A549 (cell line): ENCODE results near the gene IQCF6. TPM values are rescaled to one million over a fixed set of nuclear protein-coding genes. Genes with fewer than 3 reads are reported as not detected.

Experiments used
- ATAC-seq, 2 experiments: fragments of 200-7000 bp in 1 of 2; fragments of >200 bp in 1 of 2; cut with Nextera tagmentation in 1 of 2; cut with Tn5 transposase in 1 of 2; 3 replicates each; pipeline versions ENCODE4 v1.8.0 to v1.9.1; 2018 to 2020; ENCODE audit warnings: mild to moderate bottlenecking in 1 of 2, moderate library complexity in 1 of 2
- CTCF ChIA-PET: fragments of 300-600 bp; sonication (Branson Sonifier 250); formaldehyde crosslinking; extraction: SDS; loops from one replicate; lab custom pipeline; 2021; ENCODE audit warnings: antibody characterized with exemption, inconsistent platforms; lab: Yijun Ruan, JAX
- POLR2A ChIA-PET: fragments of 350-600 bp; formaldehyde crosslinking; extraction: SDS; loops from one replicate; lab custom pipeline; 2021; ENCODE audit warnings: antibody characterized with exemption, inconsistent platforms; lab: Yijun Ruan, JAX
- DNase-seq, 2 experiments: peaks; one replicate each; pipeline versions ENCODE4 v3.0.0 to v3.0.0-alpha.2; 2011 to 2016; ENCODE audit warnings: low read depth in 1 of 2, low spot score in 1 of 2
- FAIRE-seq: peaks from 2 replicates; lab custom pipeline; 2011; peaks lifted over from hg19 to GRCh38; lab: Jason Lieb, UNC
- H3K27ac ChIP-seq, 2 experiments: fragments of >200 bp; sonication (Bioruptor Twin); formaldehyde crosslinking; 3 replicates each; pipeline ENCODE4 v1.5.1; 2016 to 2017
- H3K4me1 ChIP-seq: fragments of >200 bp; sonication (Bioruptor Twin); formaldehyde crosslinking; 3 replicates; pipeline ENCODE4 v1.6.1; 2016
- H3K4me2 ChIP-seq: fragments of >200 bp; sonication (Bioruptor Twin); formaldehyde crosslinking; 3 replicates; pipeline ENCODE4 v1.6.1; 2016
- H3K4me3 ChIP-seq: fragments of >200 bp; sonication (Bioruptor Twin); formaldehyde crosslinking; 3 replicates; pipeline ENCODE4 v1.5.1; 2016
- H3K9me3 ChIP-seq: fragments of >200 bp; sonication (Bioruptor Twin); formaldehyde crosslinking; 3 replicates; pipeline ENCODE4 v1.6.1; 2016
- BHLHE40 ChIP-seq: IDR thresholded peaks from 2 replicates; pipeline ENCODE4 v1.6.1; 2012; ENCODE audit warnings: low read depth, low read length, inconsistent platforms
- CBX8 ChIP-seq: fragments of 200-600 bp; sonication (generic); IDR thresholded peaks from 2 replicates; pipeline ENCODE4 v1.6.1; 2016
- CHD2 ChIP-seq: fragments of 150-350 bp; IDR thresholded peaks from 2 replicates; pipeline ENCODE4 v1.6.1; 2014; ENCODE audit warnings: low read length; ENCODE audit not compliant: partially characterized antibody
- EHMT2 ChIP-seq: fragments of 200-600 bp; sonication (generic); IDR thresholded peaks from 2 replicates; pipeline ENCODE4 v1.6.1; 2016; ENCODE audit warnings: antibody characterized with exemption, low read depth, mild to moderate bottlenecking, moderate library complexity
- HDAC2 ChIP-seq: fragments of 200-600 bp; sonication (generic); IDR thresholded peaks from 2 replicates; pipeline ENCODE4 v1.6.1; 2016
- HEYL ChIP-seq: fragments of 250-450 bp; sonication (Bioruptor Pico); IDR thresholded peaks from 2 replicates; pipeline ENCODE4 v1.8.0; 2021; ENCODE audit warnings: mild to moderate bottlenecking, moderate library complexity
- HOXA7 ChIP-seq: fragments of 250-450 bp; sonication (Bioruptor Pico); IDR thresholded peaks from 2 replicates; pipeline ENCODE4 v1.5.0; 2020; ENCODE audit warnings: mild to moderate bottlenecking, moderate library complexity
- HOXB5 ChIP-seq: fragments of 250-450 bp; sonication (Bioruptor Pico); IDR thresholded peaks from 2 replicates; pipeline ENCODE4 v1.5.0; 2020; ENCODE audit warnings: mild to moderate bottlenecking, moderate library complexity
- KDM1A ChIP-seq: fragments of 200-600 bp; sonication (generic); IDR thresholded peaks from 2 replicates; pipeline ENCODE4 v1.6.1; 2016; ENCODE audit warnings: low read depth, mild to moderate bottlenecking
- KDM5A ChIP-seq: fragments of 200-600 bp; sonication (generic); IDR thresholded peaks from 2 replicates; pipeline ENCODE4 v1.6.1; 2016; ENCODE audit warnings: antibody characterized with exemption, mild to moderate bottlenecking
- MYC ChIP-seq: IDR thresholded peaks from 2 replicates; pipeline ENCODE4 v1.6.1; 2012; ENCODE audit warnings: mild to moderate bottlenecking, inconsistent platforms, low read length, improper control_type of control experiment, borderline replicate concordance
- NFE2L2 ChIP-seq: fragments of 150-350 bp; conservative IDR thresholded peaks from 2 replicates; pipeline ENCODE4 v1.6.1; 2014; ENCODE audit warnings: low read length
- PHF8 ChIP-seq: fragments of 200-600 bp; sonication (generic); IDR thresholded peaks from 2 replicates; pipeline ENCODE4 v1.6.1; 2016; ENCODE audit warnings: low read depth, mild to moderate bottlenecking, antibody characterized with exemption, moderate library complexity, borderline replicate concordance
- POLR2AphosphoS2 ChIP-seq: conservative IDR thresholded peaks from 2 replicates; pipeline ENCODE4 v1.6.1; 2012; ENCODE audit warnings: low read length, improper control_type of control experiment, inconsistent platforms
- RAD21 ChIP-seq, 2 experiments: fragments of >200 bp in 1 of 2; sonication (Bioruptor Twin) in 1 of 2; formaldehyde crosslinking in 1 of 2; IDR thresholded peaks in 1 of 2; conservative IDR thresholded peaks in 1 of 2; 2 replicates in 1 of 2; 3 replicates in 1 of 2; pipeline ENCODE4 v1.6.1; 2012 to 2018; ENCODE audit warnings: inconsistent platforms in 1 of 2
- RCOR1 ChIP-seq: fragments of 150-350 bp; IDR thresholded peaks from 2 replicates; pipeline ENCODE4 v1.6.1; 2014; ENCODE audit warnings: antibody characterized with exemption, low read length, low read depth
- RNF2 ChIP-seq: fragments of 200-600 bp; sonication (generic); IDR thresholded peaks from 2 replicates; pipeline ENCODE4 v1.6.1; 2016; ENCODE audit warnings: low read depth, mild to moderate bottlenecking, antibody characterized with exemption, moderate library complexity, borderline replicate concordance
- SMC3 ChIP-seq: fragments of >200 bp; sonication (Bioruptor Twin); formaldehyde crosslinking; IDR thresholded peaks from 3 replicates; pipeline ENCODE4 v1.6.1; 2018; ENCODE audit warnings: inconsistent platforms
- SREBF2 ChIP-seq: fragments of 450-650 bp; IDR thresholded peaks from 2 replicates; pipeline ENCODE4 v1.6.1; 2014; ENCODE audit warnings: mild to moderate bottlenecking, moderate library complexity
- TFCP2L1 ChIP-seq: fragments of 250-450 bp; sonication (Bioruptor Pico); IDR thresholded peaks from 2 replicates; pipeline ENCODE4 v1.5.0; 2021; ENCODE audit warnings: mild to moderate bottlenecking
- ZC3H11A ChIP-seq: fragments of 450-650 bp; IDR thresholded peaks from 2 replicates; pipeline ENCODE4 v1.6.1; 2014; ENCODE audit warnings: antibody characterized with exemption, mild to moderate bottlenecking
- WGBS: methylation state at CpG from one replicate; pipeline ENCODE4 v1.1.6; 2017; ENCODE audit errors: missing lambda C conversion rate; 5-methylcytosine and 5-hydroxymethylcytosine counted together
- polyA plus RNA-seq, 4 experiments: library from polyadenylated mRNA; depleted of rRNA in 3 of 4; stranded (reverse); fragments of >200 nt; fragmentation: RNase III in 1 of 4; extraction: RNeasy Plus Mini Kit Qiagen cat#74134 plus additional on column Dnase treatment in 1 of 4; gene quantifications; 2 replicates in 3 of 4; 3 replicates in 1 of 4; pipeline ENCODE4 v1.2.3, GENCODE V29; 2011 to 2017
- TF ChIP-seq, protein P1 (sequence below): fragments of 150-350 bp; IDR thresholded peaks from 2 replicates; pipeline ENCODE4 v1.6.1; 2014; ENCODE audit warnings: low read depth, mild to moderate bottlenecking, low read length
- TF ChIP-seq, protein P2 (sequence below): IDR thresholded peaks from 2 replicates; pipeline ENCODE4 v1.6.1; 2012
- TF ChIP-seq, protein P3 (sequence below): fragments of >200 bp; sonication (Bioruptor Twin); formaldehyde crosslinking; IDR thresholded peaks from 3 replicates; pipeline ENCODE4 v1.6.1; 2016

Gene IQCF6
- polyA plus RNA-seq, 2 of the 4 experiments (the other 2 are of a cell fraction): not detected

DNA sequence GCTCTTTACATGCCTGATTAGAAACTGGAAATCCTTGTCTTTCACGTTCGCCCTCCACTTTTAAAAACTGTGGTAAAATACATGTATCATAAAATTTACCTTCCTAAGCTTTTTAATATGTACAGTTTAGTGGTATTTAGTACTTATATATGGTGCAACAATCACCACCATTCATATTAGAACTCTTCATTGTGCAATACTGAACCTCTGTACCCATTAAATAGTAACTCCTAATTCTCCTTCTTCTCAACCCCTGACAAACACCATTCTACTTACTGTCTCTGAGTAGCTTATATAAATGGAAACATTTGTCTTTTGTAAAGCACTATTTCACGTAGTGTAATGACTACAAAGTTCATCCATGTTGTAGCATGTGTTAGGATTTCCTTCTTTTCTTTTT is 44.0 kb downstream of the IQCF6 start:
- 25% methylated on average over 3 of the region's 3 CpGs for WGBS
- CTCF ChIA-PET: interaction anchor here (1.0 kb wide), 1 partner anchor 16 kb away, joined by 6 read pairs; no protein-coding TSS in a partner anchor

DNA sequence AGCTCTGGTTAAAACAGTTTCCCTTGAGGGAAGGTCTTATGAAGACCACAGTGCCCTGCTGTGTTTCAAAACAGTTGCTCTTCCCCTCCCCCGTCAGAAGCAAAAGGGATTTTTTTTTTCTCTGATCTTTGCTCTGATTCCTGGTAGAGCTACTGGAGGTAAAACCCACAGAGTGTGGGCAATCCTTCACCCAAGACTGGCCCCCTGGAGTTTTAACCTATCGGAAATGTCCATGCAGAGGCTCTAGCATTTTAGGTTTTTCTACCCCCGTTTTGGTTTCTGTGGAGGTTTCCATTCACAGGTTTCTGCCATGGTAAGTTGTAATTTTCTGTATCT is 44.5 kb downstream of the IQCF6 start:
- Histone ChIP-seq H3K27ac (no peak overlapping the region), H3K4me2 (no peak overlapping the region), H3K4me3 (no peak overlapping the region), H3K9me3 (no peaks in the 10 kb centered on the region), H3K4me1 (no peaks in the 10 kb centered on the region)
- WGBS: 41% methylated on average over 3 of the region's 3 CpGs
- no peak for FAIRE-seq
- ChIA-PET CTCF (interaction anchor here (0.6 to 1.0 kb wide), 2 partner anchors 15 to 17 kb away, joined by 3 to 6 read pairs; no protein-coding TSS in a partner anchor), POLR2A (no interaction called here)
- no peak for ATAC-seq
- DNase-seq: no peak
- no peak for TF ChIP-seq NFE2L2
- TF ChIP-seq, protein P1, sequence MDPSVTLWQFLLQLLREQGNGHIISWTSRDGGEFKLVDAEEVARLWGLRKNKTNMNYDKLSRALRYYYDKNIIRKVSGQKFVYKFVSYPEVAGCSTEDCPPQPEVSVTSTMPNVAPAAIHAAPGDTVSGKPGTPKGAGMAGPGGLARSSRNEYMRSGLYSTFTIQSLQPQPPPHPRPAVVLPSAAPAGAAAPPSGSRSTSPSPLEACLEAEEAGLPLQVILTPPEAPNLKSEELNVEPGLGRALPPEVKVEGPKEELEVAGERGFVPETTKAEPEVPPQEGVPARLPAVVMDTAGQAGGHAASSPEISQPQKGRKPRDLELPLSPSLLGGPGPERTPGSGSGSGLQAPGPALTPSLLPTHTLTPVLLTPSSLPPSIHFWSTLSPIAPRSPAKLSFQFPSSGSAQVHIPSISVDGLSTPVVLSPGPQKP: no peak
- no peak for TF ChIP-seq HEYL (CRISPR knock-in tag)
- no peak for TF ChIP-seq ZC3H11A
- TF ChIP-seq EHMT2: no peak

More for the DNA sequence above, 44.0 kb downstream of the IQCF6 start:
- no peak overlapping the region for H3K4me2 ChIP-seq
- H3K27ac ChIP-seq: no peak overlapping the region
- no peak overlapping the region for H3K4me3 ChIP-seq
- no peaks in the 10 kb centered on the region for H3K4me1 ChIP-seq
- ATAC-seq (no peak), FAIRE-seq (no peak), DNase-seq (no peak)
- POLR2A ChIA-PET: no interaction called here
- no peaks in the 10 kb centered on the region for H3K9me3 ChIP-seq
- TF ChIP-seq PHF8 (no peak), HOXB5 (CRISPR knock-in tag) (no peak), HOXA7 (CRISPR knock-in tag) (no peak), SMC3 (no peak), BHLHE40 (no peak)
- TF ChIP-seq, protein P2, sequence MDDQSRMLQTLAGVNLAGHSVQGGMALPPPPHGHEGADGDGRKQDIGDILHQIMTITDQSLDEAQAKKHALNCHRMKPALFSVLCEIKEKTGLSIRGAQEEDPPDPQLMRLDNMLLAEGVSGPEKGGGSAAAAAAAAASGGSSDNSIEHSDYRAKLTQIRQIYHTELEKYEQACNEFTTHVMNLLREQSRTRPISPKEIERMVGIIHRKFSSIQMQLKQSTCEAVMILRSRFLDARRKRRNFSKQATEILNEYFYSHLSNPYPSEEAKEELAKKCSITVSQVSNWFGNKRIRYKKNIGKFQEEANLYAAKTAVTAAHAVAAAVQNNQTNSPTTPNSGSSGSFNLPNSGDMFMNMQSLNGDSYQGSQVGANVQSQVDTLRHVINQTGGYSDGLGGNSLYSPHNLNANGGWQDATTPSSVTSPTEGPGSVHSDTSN: no peak

DNA sequence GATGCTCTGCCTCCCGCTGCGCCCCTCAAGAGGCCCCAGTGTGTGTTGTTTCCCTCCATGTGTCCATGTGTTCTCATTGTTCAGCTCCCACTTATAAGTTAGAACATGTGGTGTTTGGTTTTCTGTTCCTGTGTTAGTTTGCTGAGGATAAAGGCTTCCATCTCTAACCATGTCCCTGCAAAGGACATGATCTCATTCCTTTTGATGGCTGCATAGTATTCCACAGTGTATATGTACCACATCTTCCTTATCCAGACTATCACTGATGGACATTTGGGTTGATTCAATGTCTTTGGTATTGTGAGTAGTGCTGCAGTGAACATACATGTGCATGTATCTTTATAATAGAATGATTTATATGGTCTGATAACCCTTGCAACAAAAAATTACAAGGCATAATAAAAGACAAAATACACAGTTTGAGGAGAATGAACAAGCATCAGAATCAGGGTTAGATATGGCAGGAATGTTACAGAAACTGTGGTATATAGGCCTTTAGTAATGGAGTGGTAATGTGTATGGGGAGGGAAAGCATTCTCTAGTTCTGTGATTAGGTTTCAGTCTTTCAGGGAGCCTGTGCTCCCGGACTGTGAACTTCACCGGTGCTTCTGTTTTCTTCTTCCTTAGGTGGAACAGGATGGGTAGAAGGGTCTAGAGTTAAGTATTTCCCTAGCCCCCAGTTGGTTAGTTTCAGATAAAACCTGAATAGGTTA is 45.0 kb downstream of the IQCF6 start:
- H3K4me3 ChIP-seq: no peak overlapping the region
- no peak overlapping the region for H3K4me2 ChIP-seq
- ATAC-seq: no peak
- CTCF ChIA-PET: interaction anchor here (0.6 to 1.0 kb wide), 2 partner anchors 15 to 17 kb away, joined by 3 to 6 read pairs; no protein-coding TSS in a partner anchor
- TF ChIP-seq KDM5A (no peak), TFCP2L1 (no peak), HDAC2 (no peak), CHD2 (no peak), KDM1A (no peak), RCOR1 (no peak), BHLHE40 (no peak), SREBF2 (no peak), POLR2AphosphoS2 (no peak), PHF8 (no peak), RAD21 (conservative IDR thresholded peaks at IDR 0.05 in 1 of 2, IDR thresholded peaks at IDR 0.05 in 1 of 2) (no peak), CBX8 (no peak), MYC (no peak), RNF2 (no peak), ZC3H11A (no peak)
- TF ChIP-seq, protein P2: no peak
- TF ChIP-seq, protein P3, sequence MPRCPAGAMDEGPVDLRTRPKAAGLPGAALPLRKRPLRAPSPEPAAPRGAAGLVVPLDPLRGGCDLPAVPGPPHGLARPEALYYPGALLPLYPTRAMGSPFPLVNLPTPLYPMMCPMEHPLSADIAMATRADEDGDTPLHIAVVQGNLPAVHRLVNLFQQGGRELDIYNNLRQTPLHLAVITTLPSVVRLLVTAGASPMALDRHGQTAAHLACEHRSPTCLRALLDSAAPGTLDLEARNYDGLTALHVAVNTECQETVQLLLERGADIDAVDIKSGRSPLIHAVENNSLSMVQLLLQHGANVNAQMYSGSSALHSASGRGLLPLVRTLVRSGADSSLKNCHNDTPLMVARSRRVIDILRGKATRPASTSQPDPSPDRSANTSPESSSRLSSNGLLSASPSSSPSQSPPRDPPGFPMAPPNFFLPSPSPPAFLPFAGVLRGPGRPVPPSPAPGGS: no peak
- TF ChIP-seq, all 56 proteins: peak for 0
- WGBS: 77% methylated on average over 4 of the region's 4 CpGs
- FAIRE-seq: no peak
- Histone ChIP-seq H3K4me1 (no peaks in the 10 kb centered on the region), H3K9me3 (no peaks in the 10 kb centered on the region), H3K27ac (no peak overlapping the region)
- DNase-seq: no peak
- POLR2A ChIA-PET: no interaction called here
